T-helper 1 cell treated with Interleukin-12 subunit alpha and Interleukin-12 subunit beta and Interleukin-4 antibody, amounts not matched to agents 30 μg/mL and 1 μg/mL, for 36 hours (primary cell): ENCODE results near the gene ABLIM3.

ENCODE experiments used
- H3K27ac Mint-ChIP-seq: one replicate; pipeline ENCODE4 v1.8.0; 2021; ENCODE audit warnings: mild to moderate bottlenecking, mixed read lengths
- H3K27me3 Mint-ChIP-seq: one replicate; pipeline ENCODE4 v1.8.0; 2021; ENCODE audit warnings: low read depth, mixed read lengths
- H3K36me3 Mint-ChIP-seq: one replicate; pipeline ENCODE4 v1.8.0; 2021; ENCODE audit warnings: low read depth, mixed read lengths
- H3K4me1 Mint-ChIP-seq: one replicate; pipeline ENCODE4 v1.8.0; 2021; ENCODE audit warnings: low read depth, mixed read lengths
- H3K4me3 Mint-ChIP-seq: one replicate; pipeline ENCODE4 v1.8.0; 2021; ENCODE audit warnings: mild to moderate bottlenecking, moderate library complexity, mixed read lengths
- H3K9me3 Mint-ChIP-seq: one replicate; pipeline ENCODE4 v1.8.0; 2021; ENCODE audit warnings: mixed read lengths

Gene ABLIM3

DNA sequence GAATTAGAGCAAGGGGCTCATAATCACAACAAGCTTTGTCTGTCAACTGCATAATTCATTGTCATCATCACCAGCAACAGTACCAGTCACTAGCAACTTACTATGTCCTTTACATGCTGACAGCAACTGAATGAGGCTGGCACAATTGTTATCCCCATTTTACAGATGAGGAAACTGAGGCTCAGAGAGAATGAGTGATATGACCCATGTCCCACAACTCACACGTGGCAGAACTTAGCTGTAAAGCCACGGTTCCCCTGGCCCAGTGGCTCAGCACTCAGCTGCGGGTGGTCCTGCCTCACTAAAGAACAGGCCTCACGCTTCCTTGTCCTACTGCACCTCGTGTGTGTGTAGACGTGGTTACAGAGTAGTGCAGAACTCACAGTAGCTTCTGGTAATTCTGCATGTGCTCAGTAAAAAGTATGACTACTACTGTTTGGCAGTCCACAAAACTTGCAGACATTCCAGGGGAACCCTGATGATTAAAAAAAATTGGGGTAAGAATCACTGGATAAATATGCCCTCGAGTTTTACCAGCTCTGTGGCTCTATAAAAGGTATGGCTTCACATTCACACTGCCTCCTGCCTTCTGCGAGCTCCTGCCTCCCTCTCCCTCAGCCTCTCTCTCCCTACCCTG, 160.6 kb downstream of the ABLIM3 start:
- no peak overlapping the region for H3K4me3 Mint-ChIP-seq
- no peaks in the 10 kb centered on the region for H3K9me3 Mint-ChIP-seq
- no peak overlapping the region for H3K27ac Mint-ChIP-seq
- H3K27me3 Mint-ChIP-seq = peaks cover under 1% of the 10 kb centered on the region
- H3K4me1 Mint-ChIP-seq = no peaks in the 10 kb centered on the region
- no peaks in the 10 kb centered on the region for H3K36me3 Mint-ChIP-seq

DNA sequence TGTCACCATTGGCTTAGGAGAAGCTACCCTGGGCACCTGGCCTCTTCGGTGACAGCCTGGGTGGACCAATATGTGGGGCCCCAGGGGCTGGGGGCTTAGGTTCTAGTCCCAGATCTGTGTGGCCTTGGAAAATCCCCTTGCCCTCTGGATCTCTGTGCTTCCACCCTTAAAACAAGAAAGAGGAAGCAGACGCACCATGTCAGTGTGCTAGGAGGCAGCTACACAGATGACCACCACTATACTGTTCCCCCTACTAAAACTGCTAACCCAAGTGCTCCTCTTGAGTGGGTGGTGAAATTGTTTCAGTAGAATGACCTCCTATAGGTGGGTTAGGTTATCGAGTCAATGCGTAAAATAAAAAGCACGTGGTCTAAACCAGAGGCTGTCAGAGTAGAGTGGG, 161.3 kb downstream of the ABLIM3 start:
- no peaks in the 10 kb centered on the region for H3K27me3 Mint-ChIP-seq
- no peaks in the 10 kb centered on the region for H3K36me3 Mint-ChIP-seq
- H3K27ac Mint-ChIP-seq = no peak overlapping the region
- no peaks in the 10 kb centered on the region for H3K4me1 Mint-ChIP-seq
- no peak overlapping the region for H3K4me3 Mint-ChIP-seq
- no peaks in the 10 kb centered on the region for H3K9me3 Mint-ChIP-seq

DNA sequence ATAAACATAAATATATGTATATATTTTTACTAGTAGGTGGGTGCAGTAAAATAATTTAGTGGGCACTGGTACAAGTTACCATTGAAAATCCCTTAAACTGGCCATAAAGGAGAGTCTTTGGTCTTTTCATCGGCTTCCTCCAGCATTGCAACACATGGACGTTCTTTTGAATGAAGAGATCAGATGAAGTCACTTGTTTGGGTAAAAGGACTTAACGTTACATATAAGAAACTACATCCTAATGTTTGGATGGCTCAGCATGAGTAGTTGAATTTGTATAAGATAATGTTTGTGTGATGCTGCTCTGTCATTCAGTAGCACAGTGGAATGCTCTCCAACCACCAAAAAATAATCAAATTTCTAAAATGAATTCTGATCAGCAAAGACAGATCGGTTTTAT, 161.9 kb downstream of the ABLIM3 start:
- Mint-ChIP-seq H3K27me3 (no peaks in the 10 kb centered on the region), H3K27ac (no peak overlapping the region), H3K9me3 (no peaks in the 10 kb centered on the region), H3K4me3 (no peak overlapping the region), H3K4me1 (no peaks in the 10 kb centered on the region), H3K36me3 (no peaks in the 10 kb centered on the region)

DNA sequence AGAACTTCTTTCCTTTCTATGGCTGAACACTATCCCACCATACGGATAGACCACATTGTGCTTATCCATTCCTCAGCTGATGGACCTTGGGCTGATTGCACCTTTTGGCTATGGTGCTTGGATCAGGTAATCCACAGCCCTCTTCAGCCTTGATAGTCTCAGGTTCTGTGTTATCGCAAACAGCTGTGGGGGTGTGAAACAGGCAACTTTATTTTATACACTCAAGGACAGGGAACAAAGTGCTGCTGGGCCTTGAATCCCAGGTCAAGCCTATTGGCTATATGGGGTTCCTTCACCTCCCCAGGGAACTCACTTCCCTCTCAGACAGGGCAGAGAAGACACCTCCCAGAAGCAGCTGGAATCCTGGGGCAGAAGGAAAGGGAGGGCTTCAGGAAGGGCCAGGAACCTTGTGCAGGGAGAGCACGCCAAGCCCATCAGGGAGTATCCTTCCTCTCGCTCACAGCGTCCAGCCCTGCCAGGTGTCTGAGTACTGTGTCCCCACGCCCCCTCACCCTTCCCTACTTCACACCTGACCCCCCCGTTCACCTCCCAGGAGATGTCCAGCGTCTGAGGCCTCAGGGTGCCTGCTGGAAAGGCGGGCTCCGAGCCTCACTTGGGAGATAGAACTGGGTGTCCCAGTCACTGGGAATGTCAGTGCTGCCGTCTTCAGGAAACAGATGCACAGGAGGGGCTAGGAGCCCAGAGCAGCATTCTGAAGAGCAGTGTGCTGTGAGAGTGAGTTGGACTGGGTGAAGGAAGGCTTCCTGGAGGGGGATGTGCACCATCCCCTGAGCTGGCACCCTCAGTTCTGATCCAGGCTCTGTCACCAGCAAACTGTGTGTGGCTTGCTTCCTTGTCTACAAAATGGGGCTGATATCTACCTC, 163.1 kb downstream of the ABLIM3 start:
- Mint-ChIP-seq H3K4me3 (no peak overlapping the region), H3K27me3 (no peaks in the 10 kb centered on the region), H3K9me3 (no peaks in the 10 kb centered on the region), H3K27ac (no peak overlapping the region), H3K36me3 (no peaks in the 10 kb centered on the region), H3K4me1 (no peaks in the 10 kb centered on the region)

DNA sequence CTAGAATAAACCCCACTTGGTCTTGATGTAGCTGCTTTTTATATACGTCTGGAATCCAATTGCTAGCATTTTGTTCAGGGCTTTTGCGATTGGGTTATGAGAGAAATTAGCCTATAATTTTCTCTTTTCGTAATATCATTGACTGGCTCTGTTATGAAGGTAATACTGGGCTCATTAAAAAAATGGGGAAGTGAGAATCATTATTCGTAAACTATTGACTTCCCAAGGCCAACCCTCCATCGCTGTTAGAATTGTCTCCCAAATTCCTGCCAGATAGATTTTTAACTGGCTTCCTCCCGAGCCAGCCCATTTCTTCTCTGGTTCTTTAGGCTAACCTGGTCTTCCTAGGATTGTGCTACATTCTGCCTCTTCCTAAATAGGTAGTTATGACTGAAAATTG, 168.1 kb downstream of the ABLIM3 start:
- H3K36me3 Mint-ChIP-seq = no peaks in the 10 kb centered on the region
- H3K9me3 Mint-ChIP-seq = no peaks in the 10 kb centered on the region
- no peaks in the 10 kb centered on the region for H3K27me3 Mint-ChIP-seq
- no peak overlapping the region for H3K27ac Mint-ChIP-seq
- H3K4me3 Mint-ChIP-seq = no peak overlapping the region
- peaks cover 2% of the 10 kb centered on the region for H3K4me1 Mint-ChIP-seq
